SK-N-SH (cell line): ENCODE measurements around the gene PARD3. TPM values are rescaled to one million over a fixed set of nuclear protein-coding genes. Genes with fewer than 3 reads are reported as not detected.
A peak's percentile ranks its signal among the peaks of the same experiment; 100 is the strongest.

Experiments used
- CTCF ChIA-PET: fragments of 300-600, 350-600 bp; formaldehyde crosslinking; extraction: SDS; loops from one replicate; lab custom pipeline; 2021; lab: Yijun Ruan, JAX
- POLR2A ChIA-PET: fragments of 350-600 bp; sonication (Branson Sonifier 250); formaldehyde crosslinking; extraction: SDS; loops from one replicate; lab custom pipeline; 2020; ENCODE audit warnings: antibody characterized with exemption, inconsistent platforms; lab: Yijun Ruan, JAX
- DNase-seq: peaks from one replicate; pipeline ENCODE4 v3.0.0; 2012
- H2AFZ ChIP-seq: fragments of 200-600 bp; sonication (generic); 2 replicates; pipeline ENCODE4 v1.8.1; 2016; ENCODE audit warnings: antibody characterized with exemption, mild to moderate bottlenecking, low read depth
- H3F3A ChIP-seq: fragments of 200-600 bp; sonication (generic); replicated peaks from 2 replicates; pipeline ENCODE3; 2016; ENCODE audit warnings: antibody characterized with exemption, mild to moderate bottlenecking; ENCODE audit not compliant: insufficient read depth
- H3K27ac ChIP-seq, 2 experiments: fragments of 200-500 bp in 1 of 2; fragments of 200-600 bp in 1 of 2; sonication (Bioruptor generic) in 1 of 2; sonication (generic), shearing (Covaris generic) in 1 of 2; 2 replicates each; pipeline versions ENCODE4 v1.5.1 to v1.6.1; 2014 to 2016; ENCODE audit warnings: low read depth in 2 of 2, inconsistent platforms in 1 of 2, low read length in 1 of 2, mild to moderate bottlenecking in 1 of 2, mixed read lengths in 1 of 2
- H3K27me3 ChIP-seq: fragments of 200-600 bp; sonication (generic), shearing (Covaris generic); 2 replicates; pipeline ENCODE4 v1.6.1; 2016; ENCODE audit warnings: mixed run types; ENCODE audit not compliant: insufficient read depth
- H3K36me3 ChIP-seq, 2 experiments: fragments of 200-500 bp in 1 of 2; fragments of 200-600 bp in 1 of 2; sonication (Bioruptor generic) in 1 of 2; sonication (generic) in 1 of 2; replicated peaks in 1 of 2; 2 replicates each; pipeline versions ENCODE3 to v1.5.1; 2014 to 2016; ENCODE audit warnings: low read length in 1 of 2, mild to moderate bottlenecking in 1 of 2; ENCODE audit not compliant: insufficient read depth in 2 of 2, control insufficient read depth in 1 of 2
- H3K4me1 ChIP-seq, 2 experiments: fragments of 200-500 bp in 1 of 2; fragments of 200-600 bp in 1 of 2; sonication (Bioruptor generic) in 1 of 2; sonication (generic), shearing (Covaris generic) in 1 of 2; 2 replicates each; pipeline versions ENCODE4 v1.5.1 to v1.6.1; 2014 to 2016; ENCODE audit warnings: low read depth in 1 of 2, low read length in 1 of 2, mixed run types in 1 of 2; ENCODE audit not compliant: insufficient read depth in 2 of 2, control insufficient read depth in 1 of 2
- H3K4me2 ChIP-seq: fragments of 200-600 bp; sonication (generic), shearing (Covaris generic); 2 replicates; pipeline ENCODE4 v1.6.1; 2017; ENCODE audit warnings: mixed run types
- H3K4me3 ChIP-seq, 2 experiments: fragments of 200-500 bp in 1 of 2; fragments of 200-600 bp in 1 of 2; sonication (Bioruptor generic) in 1 of 2; sonication (generic), shearing (Covaris generic) in 1 of 2; 2 replicates each; pipeline versions ENCODE4 v1.5.1 to v1.8.1; 2014 to 2016; ENCODE audit warnings: low read depth in 2 of 2, inconsistent platforms in 1 of 2, low read length in 1 of 2, mild to moderate bottlenecking in 1 of 2, mixed read lengths in 1 of 2, moderate library complexity in 1 of 2
- H3K79me2 ChIP-seq: fragments of 200-600 bp; sonication (generic); 2 replicates; pipeline ENCODE4 v1.8.1; 2017; ENCODE audit warnings: mild to moderate bottlenecking; ENCODE audit not compliant: insufficient read depth
- H3K9ac ChIP-seq: fragments of 200-600 bp; sonication (generic); 2 replicates; pipeline ENCODE4 v1.6.1; 2017; ENCODE audit warnings: mixed run types
- H3K9me2 ChIP-seq: fragments of 200-600 bp; sonication (generic); 2 replicates; pipeline ENCODE4 v1.6.1; 2017; ENCODE audit warnings: mixed run types
- H3K9me3 ChIP-seq: fragments of 200-600 bp; sonication (generic); 2 replicates; pipeline ENCODE4 v1.6.1; 2017; ENCODE audit warnings: mixed run types, mild to moderate bottlenecking, moderate library complexity
- H4K20me1 ChIP-seq: fragments of 200-600 bp; sonication (generic); 2 replicates; pipeline ENCODE4 v1.6.1; 2017; ENCODE audit warnings: mild to moderate bottlenecking, mixed run types; ENCODE audit not compliant: insufficient read depth
- CHD2 ChIP-seq: fragments of 150-350 bp; IDR thresholded peaks from 2 replicates; pipeline ENCODE4 v1.6.1; 2018; ENCODE audit warnings: low read length; ENCODE audit not compliant: partially characterized antibody
- FOSL2 ChIP-seq: IDR thresholded peaks from 2 replicates; pipeline ENCODE4 v1.4.0; 2012; ENCODE audit warnings: low read depth, mild to moderate bottlenecking, moderate library complexity, borderline replicate concordance
- JUND ChIP-seq: IDR thresholded peaks from 2 replicates; pipeline ENCODE4 v1.4.0; 2012
- MEF2A ChIP-seq: IDR thresholded peaks from 2 replicates; pipeline ENCODE4 v1.4.0; 2012; ENCODE audit warnings: low read depth, borderline replicate concordance
- POLR2AphosphoS5 ChIP-seq: IDR thresholded peaks from 2 replicates; pipeline ENCODE4 v1.6.1; 2012; ENCODE audit warnings: low read depth, low read length
- TEAD4 ChIP-seq: IDR thresholded peaks from 2 replicates; pipeline ENCODE4 v1.4.0; 2012; ENCODE audit warnings: mild to moderate bottlenecking, borderline replicate concordance; ENCODE audit not compliant: insufficient read depth
- WGBS: methylation state at CpG from one replicate; pipeline ENCODE4 v1.1.6; 2017; ENCODE audit warnings: low lambda C conversion rate; 5-methylcytosine and 5-hydroxymethylcytosine counted together
- polyA plus RNA-seq, 3 experiments: library from polyadenylated mRNA; depleted of rRNA; stranded (reverse); fragments of >200 nt; gene quantifications; 2 replicates each; pipeline ENCODE4 v1.2.3, GENCODE V29; 2012
- TF ChIP-seq, protein P1 (sequence below): IDR thresholded peaks from 2 replicates; pipeline ENCODE4; 2012
- TF ChIP-seq, protein P2 (sequence below): IDR thresholded peaks from 2 replicates; pipeline ENCODE4 v1.6.1; 2012; ENCODE audit warnings: mild to moderate bottlenecking, low read depth, low read length, moderate library complexity
- TF ChIP-seq, protein P3 (sequence below): fragments of 150-350 bp; IDR thresholded peaks from 2 replicates; pipeline ENCODE4 v1.6.1; 2017; ENCODE audit warnings: antibody characterized with exemption, low read length, low read depth, borderline replicate concordance

Gene PARD3
- polyA plus RNA-seq, 1 of the 3 experiments (the other 2 are of a cell fraction): 29.4 TPM

DNA sequence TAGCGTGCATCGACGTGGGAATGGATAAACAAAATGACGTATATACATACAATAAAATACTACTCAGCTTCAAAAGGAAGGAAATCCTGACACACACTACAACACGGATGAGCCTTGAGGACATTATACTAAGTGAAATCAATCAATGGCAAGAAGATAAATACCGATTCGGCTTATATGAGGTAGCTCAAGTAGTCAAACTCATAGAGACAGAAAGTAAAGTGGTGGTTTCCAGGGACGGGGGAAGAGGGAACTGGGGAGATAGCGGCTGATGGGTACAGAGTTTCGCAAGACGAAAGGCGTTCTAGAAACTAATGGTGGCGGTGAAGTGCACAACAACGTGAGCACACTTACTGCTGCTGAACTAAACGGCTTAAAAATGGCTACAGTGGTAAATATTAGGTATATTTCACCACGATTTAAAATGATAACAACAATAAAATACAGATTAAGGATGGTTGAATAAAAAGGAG is 516.7 kb downstream of the PARD3 start:
- no peaks in the 10 kb centered on the region for H3K36me3 ChIP-seq
- CTCF ChIA-PET: interaction anchor here (1.7 kb wide), 1 partner anchor 26 kb away, joined by 4 read pairs; no protein-coding TSS in a partner anchor
- no peak overlapping the region for H2AFZ ChIP-seq
- no peaks in the 10 kb centered on the region for H4K20me1 ChIP-seq
- H3K4me1 ChIP-seq: peaks cover 0 to 14% of the 10 kb centered on the region in 2 experiments; a peak in 3 of 4 replicates
- POLR2A ChIA-PET: no interaction called here
- 97% methylated on average over 16 of the region's 16 CpGs for WGBS
- no peak for DNase-seq
- H3K27ac ChIP-seq: peak overlapping the region in 1 of 2 experiments; percentile 89; a peak in 3 of 4 replicates
- no peaks in the 10 kb centered on the region for H3K79me2 ChIP-seq
- TF ChIP-seq MEF2A (no peak), CHD2 (no peak), TEAD4 (no peak), FOSL2 (no peak), JUND (no peak), POLR2AphosphoS5 (no peak)
- TF ChIP-seq, protein P1, sequence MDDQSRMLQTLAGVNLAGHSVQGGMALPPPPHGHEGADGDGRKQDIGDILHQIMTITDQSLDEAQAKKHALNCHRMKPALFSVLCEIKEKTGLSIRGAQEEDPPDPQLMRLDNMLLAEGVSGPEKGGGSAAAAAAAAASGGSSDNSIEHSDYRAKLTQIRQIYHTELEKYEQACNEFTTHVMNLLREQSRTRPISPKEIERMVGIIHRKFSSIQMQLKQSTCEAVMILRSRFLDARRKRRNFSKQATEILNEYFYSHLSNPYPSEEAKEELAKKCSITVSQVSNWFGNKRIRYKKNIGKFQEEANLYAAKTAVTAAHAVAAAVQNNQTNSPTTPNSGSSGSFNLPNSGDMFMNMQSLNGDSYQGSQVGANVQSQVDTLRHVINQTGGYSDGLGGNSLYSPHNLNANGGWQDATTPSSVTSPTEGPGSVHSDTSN: no peak
- TF ChIP-seq, protein P2, sequence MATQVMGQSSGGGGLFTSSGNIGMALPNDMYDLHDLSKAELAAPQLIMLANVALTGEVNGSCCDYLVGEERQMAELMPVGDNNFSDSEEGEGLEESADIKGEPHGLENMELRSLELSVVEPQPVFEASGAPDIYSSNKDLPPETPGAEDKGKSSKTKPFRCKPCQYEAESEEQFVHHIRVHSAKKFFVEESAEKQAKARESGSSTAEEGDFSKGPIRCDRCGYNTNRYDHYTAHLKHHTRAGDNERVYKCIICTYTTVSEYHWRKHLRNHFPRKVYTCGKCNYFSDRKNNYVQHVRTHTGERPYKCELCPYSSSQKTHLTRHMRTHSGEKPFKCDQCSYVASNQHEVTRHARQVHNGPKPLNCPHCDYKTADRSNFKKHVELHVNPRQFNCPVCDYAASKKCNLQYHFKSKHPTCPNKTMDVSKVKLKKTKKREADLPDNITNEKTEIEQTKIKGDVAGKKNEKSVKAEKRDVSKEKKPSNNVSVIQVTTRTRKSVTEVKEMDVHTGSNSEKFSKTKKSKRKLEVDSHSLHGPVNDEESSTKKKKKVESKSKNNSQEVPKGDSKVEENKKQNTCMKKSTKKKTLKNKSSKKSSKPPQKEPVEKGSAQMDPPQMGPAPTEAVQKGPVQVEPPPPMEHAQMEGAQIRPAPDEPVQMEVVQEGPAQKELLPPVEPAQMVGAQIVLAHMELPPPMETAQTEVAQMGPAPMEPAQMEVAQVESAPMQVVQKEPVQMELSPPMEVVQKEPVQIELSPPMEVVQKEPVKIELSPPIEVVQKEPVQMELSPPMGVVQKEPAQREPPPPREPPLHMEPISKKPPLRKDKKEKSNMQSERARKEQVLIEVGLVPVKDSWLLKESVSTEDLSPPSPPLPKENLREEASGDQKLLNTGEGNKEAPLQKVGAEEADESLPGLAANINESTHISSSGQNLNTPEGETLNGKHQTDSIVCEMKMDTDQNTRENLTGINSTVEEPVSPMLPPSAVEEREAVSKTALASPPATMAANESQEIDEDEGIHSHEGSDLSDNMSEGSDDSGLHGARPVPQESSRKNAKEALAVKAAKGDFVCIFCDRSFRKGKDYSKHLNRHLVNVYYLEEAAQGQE: no peak
- TF ChIP-seq, protein P3, sequence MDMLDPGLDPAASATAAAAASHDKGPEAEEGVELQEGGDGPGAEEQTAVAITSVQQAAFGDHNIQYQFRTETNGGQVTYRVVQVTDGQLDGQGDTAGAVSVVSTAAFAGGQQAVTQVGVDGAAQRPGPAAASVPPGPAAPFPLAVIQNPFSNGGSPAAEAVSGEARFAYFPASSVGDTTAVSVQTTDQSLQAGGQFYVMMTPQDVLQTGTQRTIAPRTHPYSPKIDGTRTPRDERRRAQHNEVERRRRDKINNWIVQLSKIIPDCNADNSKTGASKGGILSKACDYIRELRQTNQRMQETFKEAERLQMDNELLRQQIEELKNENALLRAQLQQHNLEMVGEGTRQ: no peak
- no peaks in the 10 kb centered on the region for H3K9me2 ChIP-seq
- peak overlapping the region; percentile 51; the same call in 1 of the 2 replicates for H3K4me2 ChIP-seq
- no peak overlapping the region for H3K9ac ChIP-seq
- H3K4me3 ChIP-seq: no peak overlapping the region
- no peaks in the 10 kb centered on the region for H3K27me3 ChIP-seq
- no peaks in the 10 kb centered on the region for H3K9me3 ChIP-seq
- H3F3A ChIP-seq: peaks cover 26% of the 10 kb centered on the region
